Neural progenitor cell (in vitro differentiated cells): Measurements from ENCODE around the gene IL22RA2. TPM values are rescaled to one million over a fixed set of nuclear protein-coding genes. Genes with fewer than 3 reads are reported as not detected.
"Not testable (repeated sequence)": the region's sequence is repeated elsewhere in the genome, so short reads cannot be mapped to it uniquely, and the experiment has no call there.

ENCODE experiments used
- DNase-seq: peaks from one replicate; pipeline ENCODE4 v3.0.0-alpha.2; 2016; ENCODE audit warnings: low spot score
- H2AFZ ChIP-seq: fragments of 200-600 bp; sonication (generic); replicated peaks from 2 replicates; pipeline ENCODE4 v1.6.1; 2016; ENCODE audit warnings: antibody characterized with exemption
- H3F3A ChIP-seq: fragments of 200-600 bp; sonication (generic); 2 replicates; pipeline ENCODE4 v1.6.1; 2016; ENCODE audit warnings: antibody characterized with exemption, low read depth
- H3K27ac ChIP-seq: fragments of 200-600 bp; sonication (generic); 2 replicates; pipeline ENCODE4 v1.5.1; 2016; ENCODE audit warnings: mild to moderate bottlenecking
- H3K27me3 ChIP-seq: fragments of 200-600 bp; sonication (generic); 2 replicates; pipeline ENCODE4 v1.6.1; 2016; ENCODE audit warnings: mild to moderate bottlenecking, moderate library complexity
- H3K36me3 ChIP-seq: fragments of 200-600 bp; sonication (generic); 2 replicates; pipeline ENCODE4 v1.5.1; 2016
- H3K4me1 ChIP-seq: fragments of 200-600 bp; sonication (generic); 2 replicates; pipeline ENCODE4 v1.6.1; 2016; ENCODE audit warnings: mixed run types
- H3K4me2 ChIP-seq: fragments of 200-600 bp; sonication (generic); 2 replicates; pipeline ENCODE4 v1.6.1; 2016
- H3K4me3 ChIP-seq: fragments of 200-600 bp; sonication (generic); 2 replicates; pipeline ENCODE4 v1.5.1; 2016
- H3K79me2 ChIP-seq: fragments of 200-600 bp; sonication (generic); 2 replicates; pipeline ENCODE4 v1.6.1; 2016; ENCODE audit warnings: low read depth
- H3K9ac ChIP-seq: fragments of 200-600 bp; sonication (generic); 2 replicates; pipeline ENCODE4 v1.6.1; 2016
- H3K9me3 ChIP-seq: fragments of 200-600 bp; sonication (generic); 2 replicates; pipeline ENCODE4 v1.5.1; 2016; ENCODE audit warnings: low read depth
- H4K20me1 ChIP-seq: fragments of 200-600 bp; sonication (generic); 2 replicates; pipeline ENCODE4 v1.6.1; 2016; ENCODE audit warnings: low read depth
- H3K27ac Mint-ChIP-seq: 3 replicates; pipeline ENCODE4 v1.8.0; 2021; ENCODE audit warnings: mixed read lengths
- H3K27me3 Mint-ChIP-seq: 2 replicates; pipeline ENCODE4 v1.8.0; 2022; ENCODE audit warnings: low read depth, mild to moderate bottlenecking, inconsistent platforms, moderate library complexity, mixed read lengths; ENCODE audit not compliant: insufficient read depth
- H3K36me3 Mint-ChIP-seq: 3 replicates; pipeline ENCODE4 v1.8.0; 2021; ENCODE audit warnings: mixed read lengths
- H3K4me1 Mint-ChIP-seq: 3 replicates; pipeline ENCODE4 v1.8.0; 2021; ENCODE audit warnings: mixed read lengths
- H3K4me3 Mint-ChIP-seq: 3 replicates; pipeline ENCODE4 v1.8.0; 2021; ENCODE audit warnings: mild to moderate bottlenecking, moderate library complexity, mixed read lengths
- H3K9me3 Mint-ChIP-seq: 3 replicates; pipeline ENCODE4 v1.8.0; 2020; ENCODE audit warnings: mixed read lengths
- CTCF ChIP-seq: fragments of 200-600 bp; sonication (generic); IDR thresholded peaks from 2 replicates; pipeline ENCODE4 v1.5.1; 2017; ENCODE audit warnings: antibody characterized with exemption, mild to moderate bottlenecking
- EZH2 ChIP-seq: fragments of 200-600 bp; sonication (generic); IDR thresholded peaks from 2 replicates; pipeline ENCODE4 v1.6.1; 2017; ENCODE audit warnings: antibody characterized with exemption, mild to moderate bottlenecking, moderate library complexity
- EZH2phosphoT487 ChIP-seq: fragments of 200-600 bp; sonication (generic); IDR thresholded peaks from 2 replicates; pipeline ENCODE4 v1.6.1; 2017; ENCODE audit warnings: antibody characterized with exemption
- total RNA-seq: library from RNA; depleted of rRNA; stranded (reverse); fragments of >200 nt; gene quantifications from 2 replicates; pipeline ENCODE4 v1.2.3, GENCODE V29; 2015; ENCODE audit warnings: low replicate concordance

The IL22RA2 gene
- total RNA-seq, 1 donor from 2014 or later: not detected

GRCh38 chr6:137111296-137112066, 62.0 kb downstream of the IL22RA2 start:
- H3K9ac ChIP-seq: no peak overlapping the region
- H3K79me2 ChIP-seq: no peaks in the 10 kb centered on the region
- no peak overlapping the region for H3K4me3 ChIP-seq
- no peak overlapping the region for H3K27ac ChIP-seq
- no peaks in the 10 kb centered on the region for H4K20me1 ChIP-seq
- H3K9me3 ChIP-seq: no peaks in the 10 kb centered on the region
- Mint-ChIP-seq H3K36me3 (no peaks in the 10 kb centered on the region), H3K27ac (no peak overlapping the region), H3K9me3 (peaks cover 6% of the 10 kb centered on the region), H3K4me1 (no peaks in the 10 kb centered on the region), H3K4me3 (no peak overlapping the region), H3K27me3 (peaks cover 3% of the 10 kb centered on the region)
- H3K4me2 ChIP-seq: no peak overlapping the region
- H3K36me3 ChIP-seq: no peaks in the 10 kb centered on the region
- no peak for DNase-seq
- no peaks in the 10 kb centered on the region for H3K4me1 ChIP-seq
- no peak overlapping the region for H2AFZ ChIP-seq
- H3K27me3 ChIP-seq: no peaks in the 10 kb centered on the region
- no peaks in the 10 kb centered on the region for H3F3A ChIP-seq
- no peak for TF ChIP-seq CTCF

GRCh38 chr6:137107767-137108105, 65.7 kb downstream of the IL22RA2 start:
- Histone ChIP-seq H3K4me1 (no peaks in the 10 kb centered on the region), H3K9me3 (peaks cover 4% of the 10 kb centered on the region)
- no peaks in the 10 kb centered on the region for H3K36me3 Mint-ChIP-seq

GRCh38 chr6:137107047-137107766, 66.2 kb downstream of the IL22RA2 start:
- not testable (repeated sequence) for H3K27ac ChIP-seq, H3K79me2 ChIP-seq, DNase-seq, H3K9me3 ChIP-seq, H3K27me3 ChIP-seq, H3K4me3 ChIP-seq, H3K4me1 ChIP-seq, H3K4me2 ChIP-seq, H4K20me1 ChIP-seq, H2AFZ ChIP-seq, H3K9ac ChIP-seq, H3K4me1 Mint-ChIP-seq, H3K36me3 Mint-ChIP-seq, H3K4me3 Mint-ChIP-seq, H3K27ac Mint-ChIP-seq, H3K27me3 Mint-ChIP-seq, H3K36me3 ChIP-seq, H3F3A ChIP-seq
- H3K9me3 Mint-ChIP-seq: peaks cover 15% of the 10 kb centered on the region

More at GRCh38 chr6:137107767-137108105, 65.7 kb downstream of the IL22RA2 start:
- H3F3A ChIP-seq: no peaks in the 10 kb centered on the region
- no peaks in the 10 kb centered on the region for H3K36me3 ChIP-seq
- no peaks in the 10 kb centered on the region for H3K79me2 ChIP-seq
- TF ChIP-seq EZH2phosphoT487 (no peak), CTCF (no peak), EZH2 (no peak)
- no peak overlapping the region for H3K27ac ChIP-seq
- H3K27me3 ChIP-seq: no peaks in the 10 kb centered on the region
- no peaks in the 10 kb centered on the region for H4K20me1 ChIP-seq
- no peak overlapping the region for H3K4me3 Mint-ChIP-seq
- H3K27ac Mint-ChIP-seq: no peak overlapping the region
- H3K9ac ChIP-seq: no peak overlapping the region
- no peaks in the 10 kb centered on the region for H3K27me3 Mint-ChIP-seq
- no peak overlapping the region for H3K4me3 ChIP-seq
- H3K4me1 Mint-ChIP-seq: no peaks in the 10 kb centered on the region
- H3K9me3 Mint-ChIP-seq: peaks cover 13% of the 10 kb centered on the region
- DNase-seq: no peak
- H3K4me2 ChIP-seq: no peak overlapping the region
- no peak overlapping the region for H2AFZ ChIP-seq

GRCh38 chr6:137106183-137106582, 67.3 kb downstream of the IL22RA2 start:
- H3K9ac ChIP-seq: no peak overlapping the region
- Mint-ChIP-seq H3K27ac (no peak overlapping the region), H3K4me1 (no peaks in the 10 kb centered on the region), H3K9me3 (peaks cover 15% of the 10 kb centered on the region), H3K27me3 (no peaks in the 10 kb centered on the region), H3K4me3 (no peak overlapping the region), H3K36me3 (no peaks in the 10 kb centered on the region)
- no peaks in the 10 kb centered on the region for H3K36me3 ChIP-seq
- no peaks in the 10 kb centered on the region for H3K27me3 ChIP-seq
- no peaks in the 10 kb centered on the region for H3K4me1 ChIP-seq
- H3F3A ChIP-seq: no peaks in the 10 kb centered on the region
- no peak overlapping the region for H2AFZ ChIP-seq
- no peak overlapping the region for H3K4me3 ChIP-seq
- no peak overlapping the region for H3K4me2 ChIP-seq
- no peak overlapping the region for H3K27ac ChIP-seq
- TF ChIP-seq EZH2phosphoT487 (no peak), CTCF (no peak), EZH2 (no peak)
- H3K9me3 ChIP-seq: peaks cover 4% of the 10 kb centered on the region
- DNase-seq: no peak
- H4K20me1 ChIP-seq: no peaks in the 10 kb centered on the region
- H3K79me2 ChIP-seq: no peaks in the 10 kb centered on the region
